Mesenchymal stem cell (in vitro differentiated cells and primary cell): ENCODE measurements around the gene ST8SIA1.

Experiments used
- DNase-seq: peaks from one replicate; pipeline ENCODE4 v3.0.0-alpha.2; 2013
- H2AFZ ChIP-seq: one replicate; pipeline ENCODE4 v1.6.1; 2013; ENCODE audit warnings: low read depth, mild to moderate bottlenecking, control low read depth, inconsistent platforms, low read length, moderate library complexity
- H2AK5ac ChIP-seq: 2 replicates; pipeline ENCODE4 v1.6.1; 2013; ENCODE audit warnings: low read length, moderate library complexity, mild to moderate bottlenecking, inconsistent platforms; ENCODE audit not compliant: severe bottlenecking
- H2BK120ac ChIP-seq: one replicate; pipeline ENCODE4 v1.6.1; 2013; ENCODE audit warnings: low read depth, mild to moderate bottlenecking, inconsistent platforms, low read length, moderate library complexity
- H2BK12ac ChIP-seq, 2 experiments: one replicate each; pipeline ENCODE4 v1.6.1; 2013; ENCODE audit warnings: inconsistent platforms in 2 of 2, low read length in 2 of 2, mild to moderate bottlenecking in 2 of 2, moderate library complexity in 2 of 2, control low read depth in 1 of 2
- H2BK15ac ChIP-seq: one replicate; pipeline ENCODE4 v1.6.1; 2013; ENCODE audit warnings: mild to moderate bottlenecking, low read depth, inconsistent platforms; ENCODE audit not compliant: poor library complexity, severe bottlenecking
- H2BK5ac ChIP-seq: 2 replicates; pipeline ENCODE4 v1.6.1; 2013; ENCODE audit warnings: low read depth, mild to moderate bottlenecking, low read length, control low read depth, inconsistent platforms; ENCODE audit not compliant: poor library complexity, severe bottlenecking
- H3K14ac ChIP-seq, 2 experiments: one replicate each; pipeline ENCODE4 v1.6.1; 2013; ENCODE audit warnings: inconsistent platforms in 2 of 2, low read length in 2 of 2, control low read depth in 1 of 2, mild to moderate bottlenecking in 1 of 2, moderate library complexity in 1 of 2
- H3K18ac ChIP-seq, 2 experiments: one replicate each; pipeline ENCODE4 v1.6.1; 2013; ENCODE audit warnings: inconsistent platforms in 2 of 2, low read length in 2 of 2, control low read depth in 1 of 2, low read depth in 1 of 2, mild to moderate bottlenecking in 1 of 2
- H3K23ac ChIP-seq, 2 experiments: one replicate each; pipeline ENCODE4 v1.6.1; 2013; ENCODE audit warnings: inconsistent platforms in 2 of 2, low read length in 2 of 2, mild to moderate bottlenecking in 2 of 2, moderate library complexity in 2 of 2, control low read depth in 1 of 2
- H3K27ac ChIP-seq: 2 replicates; pipeline ENCODE4 v1.5.1; 2013; ENCODE audit warnings: mild to moderate bottlenecking, moderate library complexity, low read length, control low read depth, inconsistent platforms; ENCODE audit not compliant: poor library complexity, severe bottlenecking
- H3K27me3 ChIP-seq, 2 experiments: 2 replicates each; pipeline versions ENCODE4 v1.6.1 to v1.7.0; 2013; ENCODE audit warnings: low read length in 2 of 2, mild to moderate bottlenecking in 2 of 2, moderate library complexity in 2 of 2, control low read depth in 1 of 2, inconsistent platforms in 1 of 2; ENCODE audit not compliant: control insufficient read depth in 1 of 2, insufficient read depth in 1 of 2
- H3K36me3 ChIP-seq, 2 experiments: 2 replicates each; pipeline versions ENCODE4 v1.6.1 to v1.7.0; 2013; ENCODE audit warnings: low read length in 2 of 2, control low read depth in 1 of 2, inconsistent platforms in 1 of 2, low read depth in 1 of 2, mild to moderate bottlenecking in 1 of 2; ENCODE audit not compliant: insufficient read depth in 2 of 2, control insufficient read depth in 1 of 2
- H3K4ac ChIP-seq, 2 experiments: one replicate each; pipeline ENCODE4 v1.6.1; 2013; ENCODE audit warnings: inconsistent platforms in 2 of 2, low read length in 2 of 2, mild to moderate bottlenecking in 2 of 2, moderate library complexity in 2 of 2, control low read depth in 1 of 2, low read depth in 1 of 2
- H3K4me1 ChIP-seq: 2 replicates; pipeline ENCODE4 v1.6.1; 2013; ENCODE audit warnings: low read depth, low read length, control low read depth; ENCODE audit not compliant: control insufficient read depth, insufficient read depth
- H3K4me2 ChIP-seq: 2 replicates; pipeline ENCODE4 v1.6.1; 2013; ENCODE audit warnings: low read length, mild to moderate bottlenecking, inconsistent platforms; ENCODE audit not compliant: poor library complexity, severe bottlenecking
- H3K4me3 ChIP-seq, 2 experiments: 2 replicates each; pipeline versions ENCODE4 v1.5.1 to v1.7.0; 2013; ENCODE audit warnings: low read length in 2 of 2, mild to moderate bottlenecking in 2 of 2, control low read depth in 1 of 2, low read depth in 1 of 2; ENCODE audit not compliant: insufficient read depth in 1 of 2
- H3K79me1 ChIP-seq: replicated peaks from 2 replicates; pipeline ENCODE4 v1.6.1; 2013; ENCODE audit warnings: mild to moderate bottlenecking, control low read depth, low read length, inconsistent platforms; ENCODE audit not compliant: poor library complexity, severe bottlenecking
- H3K9ac ChIP-seq: 2 replicates; pipeline ENCODE4 v1.7.0; 2013; ENCODE audit warnings: mild to moderate bottlenecking, low read length, moderate library complexity
- H3K9me3 ChIP-seq: 2 replicates; pipeline ENCODE4 v1.7.0; 2013; ENCODE audit warnings: mild to moderate bottlenecking, low read length; ENCODE audit not compliant: control insufficient read depth
- H4K8ac ChIP-seq: one replicate; pipeline ENCODE4 v1.6.1; 2013; ENCODE audit warnings: inconsistent platforms, mild to moderate bottlenecking, low read length, moderate library complexity
- H4K91ac ChIP-seq: one replicate; pipeline ENCODE4 v1.6.1; 2013; ENCODE audit warnings: mild to moderate bottlenecking, low read length, inconsistent platforms
- WGBS: methylation state at CpG from one replicate; pipeline ENCODE4 v1.1.7; 2013; ENCODE audit warnings: mixed read lengths; 5-methylcytosine and 5-hydroxymethylcytosine counted together

Gene ST8SIA1

GRCh38 chr12:22257100-22257499, 77.4 kb downstream of the ST8SIA1 start:
- Histone ChIP-seq H2BK15ac (no peak overlapping the region), H3K23ac (no peak overlapping the region), H3K18ac (no peak overlapping the region), H4K91ac (no peak overlapping the region), H3K4me3 (no peak overlapping the region), H3K79me1 (no peaks in the 10 kb centered on the region), H4K8ac (no peak overlapping the region), H2AK5ac (no peak overlapping the region), H3K4me2 (no peak overlapping the region), H2BK5ac (no peak overlapping the region), H3K27me3 (no peaks in the 10 kb centered on the region), H3K4ac (no peak overlapping the region), H3K14ac (no peak overlapping the region), H2BK12ac (no peak overlapping the region), H3K36me3 (peaks cover 0 to 5% of the 10 kb centered on the region in 2 experiments), H2AFZ (no peak overlapping the region), H3K9ac (peak overlapping the region; percentile 38), H2BK120ac (no peak overlapping the region), H3K27ac (no peak overlapping the region), H3K4me1 (no peaks in the 10 kb centered on the region), H3K9me3 (no peaks in the 10 kb centered on the region)
- 94% methylated on average over 5 of the region's 6 CpGs for WGBS
- DNase-seq: no peak

GRCh38 chr12:22256605-22257004, 77.9 kb downstream of the ST8SIA1 start:
- Histone ChIP-seq H4K91ac (no peak overlapping the region), H3K4me1 (no peaks in the 10 kb centered on the region), H3K27ac (no peak overlapping the region), H3K9ac (peak overlapping the region; percentile 38), H3K23ac (no peak overlapping the region), H2BK120ac (no peak overlapping the region), H3K4me2 (no peak overlapping the region), H3K4ac (no peak overlapping the region), H2BK5ac (no peak overlapping the region), H3K27me3 (no peaks in the 10 kb centered on the region), H4K8ac (no peak overlapping the region), H3K36me3 (peaks cover 0 to 5% of the 10 kb centered on the region in 2 experiments), H2AFZ (no peak overlapping the region), H2BK15ac (no peak overlapping the region), H3K18ac (no peak overlapping the region), H3K9me3 (no peaks in the 10 kb centered on the region), H2AK5ac (no peak overlapping the region), H2BK12ac (no peak overlapping the region), H3K14ac (no peak overlapping the region), H3K4me3 (no peak overlapping the region), H3K79me1 (no peaks in the 10 kb centered on the region)
- no CpG with 5 or more reads among the region's 1 CpG for WGBS
- DNase-seq: peak; percentile 35

- WGBS: 45% methylated on average over 7 of the region's 7 CpGs
- Histone ChIP-seq H3K79me1 (no peaks in the 10 kb centered on the region), H4K91ac (peak overlapping the region; percentile 34), H3K36me3 (peaks cover 0 to 5% of the 10 kb centered on the region in 2 experiments), H2AK5ac (peak overlapping the region; percentile 2), H3K4ac (peak overlapping the region in 1 of 2 experiments; percentile 7), H2BK120ac (no peak overlapping the region), H3K27ac (no peak overlapping the region), H2BK5ac (no peak overlapping the region), H3K9ac (no peak overlapping the region), H2AFZ (no peak overlapping the region), H3K4me1 (no peaks in the 10 kb centered on the region), H2BK12ac (peak overlapping the region; percentile 59 to 62), H3K4me3 (no peak overlapping the region), H3K4me2 (no peak overlapping the region), H4K8ac (peak overlapping the region; percentile 24), H3K27me3 (no peaks in the 10 kb centered on the region), H3K18ac (peak overlapping the region; percentile 41 to 55), H3K23ac (no peak overlapping the region), H3K14ac (no peak overlapping the region), H2BK15ac (no peak overlapping the region), H3K9me3 (no peaks in the 10 kb centered on the region)
- DNase-seq: peak; percentile 69
Observed at GRCh38 chr12:22256041-22256441, 78.5 kb downstream of the ST8SIA1 start.

- 61% methylated on average over 7 of the region's 11 CpGs for WGBS
Observed at GRCh38 chr12:22255097-22255496, 79.4 kb downstream of the ST8SIA1 start.

More at GRCh38 chr12:22255097-22255496, 79.4 kb downstream of the ST8SIA1 start:
- no peak overlapping the region for H3K4me3 ChIP-seq
- H2BK15ac ChIP-seq: no peak overlapping the region
- peaks cover 0 to 5% of the 10 kb centered on the region in 2 experiments for H3K36me3 ChIP-seq
- H3K27ac ChIP-seq: no peak overlapping the region
- H4K8ac ChIP-seq: peak overlapping the region; percentile 7
- no peak overlapping the region for H2BK12ac ChIP-seq
- H2BK120ac ChIP-seq: no peak overlapping the region
- no peak overlapping the region for H3K14ac ChIP-seq
- H3K27me3 ChIP-seq: no peaks in the 10 kb centered on the region
- H3K9ac ChIP-seq: peak overlapping the region; percentile 44
- H3K23ac ChIP-seq: no peak overlapping the region
- no peak overlapping the region for H2AFZ ChIP-seq
- no peak overlapping the region for H3K4me2 ChIP-seq
- H3K18ac ChIP-seq: no peak overlapping the region
- no peaks in the 10 kb centered on the region for H3K79me1 ChIP-seq
- DNase-seq: peak; percentile 34
- no peaks in the 10 kb centered on the region for H3K9me3 ChIP-seq
- H3K4ac ChIP-seq: no peak overlapping the region
- H2AK5ac ChIP-seq: no peak overlapping the region
- H3K4me1 ChIP-seq: no peaks in the 10 kb centered on the region
- H2BK5ac ChIP-seq: no peak overlapping the region
- H4K91ac ChIP-seq: no peak overlapping the region
